DOHH2 (cell line): ENCODE measurements around the gene VEGFA.

Source experiments
- H3F3A ChIP-seq: fragments of 200-600 bp; sonication (generic), shearing (Covaris generic); 2 replicates; pipeline ENCODE4 v1.6.0; 2016; ENCODE audit warnings: antibody characterized with exemption, mild to moderate bottlenecking; ENCODE audit not compliant: control insufficient read depth, insufficient read depth
- H3K27ac ChIP-seq: fragments of 200-600 bp; sonication (generic); 2 replicates; pipeline ENCODE4 v1.5.1; 2014; ENCODE audit warnings: low read depth, mild to moderate bottlenecking, low read length, moderate library complexity
- H3K27me3 ChIP-seq: fragments of 200-600 bp; sonication (generic); 2 replicates; pipeline ENCODE4 v1.6.1; 2014; ENCODE audit warnings: mild to moderate bottlenecking, low read length, mixed read lengths; ENCODE audit not compliant: control insufficient read depth
- H3K36me3 ChIP-seq: fragments of 200-600 bp; sonication (generic); 2 replicates; pipeline ENCODE4 v1.6.1; 2014; ENCODE audit warnings: mild to moderate bottlenecking, low read length, moderate library complexity, mixed read lengths; ENCODE audit not compliant: control insufficient read depth
- H3K4me1 ChIP-seq: fragments of 200-600 bp; sonication (generic); 2 replicates; pipeline ENCODE4 v1.6.1; 2014; ENCODE audit warnings: mild to moderate bottlenecking, low read length, mixed read lengths; ENCODE audit not compliant: control insufficient read depth
- H3K4me2 ChIP-seq: fragments of 200-600 bp; sonication (generic); 2 replicates; pipeline ENCODE4 v1.6.0; 2014; ENCODE audit warnings: mild to moderate bottlenecking, low read length, moderate library complexity
- H3K4me3 ChIP-seq: fragments of 200-600 bp; sonication (generic); 2 replicates; pipeline ENCODE4 v1.5.1; 2014; ENCODE audit warnings: mild to moderate bottlenecking, low read length, mixed read lengths
- H3K79me2 ChIP-seq: fragments of 200-600 bp; sonication (generic); 2 replicates; pipeline ENCODE4 v1.6.1; 2014; ENCODE audit warnings: mild to moderate bottlenecking, low read length, mixed read lengths; ENCODE audit not compliant: control insufficient read depth
- H3K9me2 ChIP-seq: fragments of 200-600 bp; sonication (generic); replicated peaks from 2 replicates; pipeline ENCODE4 v1.6.1; 2014; ENCODE audit warnings: mild to moderate bottlenecking, low read length, mixed read lengths; ENCODE audit not compliant: control insufficient read depth
- H3K9me3 ChIP-seq: fragments of 200-600 bp; sonication (generic); 2 replicates; pipeline ENCODE4 v1.6.1; 2014; ENCODE audit warnings: antibody characterized with exemption, low read length, mixed read lengths; ENCODE audit not compliant: control insufficient read depth, insufficient read depth
- H4K20me1 ChIP-seq: fragments of 200-600 bp; sonication (generic); 2 replicates; pipeline ENCODE4 v1.6.0; 2014; ENCODE audit warnings: low read depth, mild to moderate bottlenecking, antibody characterized with exemption, low read length, moderate library complexity; ENCODE audit not compliant: control insufficient read depth, insufficient read depth
- CTCF ChIP-seq: fragments of 200-600 bp; sonication (generic); IDR thresholded peaks from one replicate; pipeline ENCODE4 v1.5.1; 2014; ENCODE audit warnings: antibody characterized with exemption, mild to moderate bottlenecking, low read depth, low read length; ENCODE audit not compliant: poor library complexity, severe bottlenecking
- EZH2phosphoT487 ChIP-seq: fragments of 200-600 bp; sonication (generic); IDR thresholded peaks from 2 replicates; pipeline ENCODE4 v1.6.1; 2017; ENCODE audit warnings: borderline replicate concordance, mild to moderate bottlenecking, antibody characterized with exemption, low read length, moderate library complexity, mixed read lengths

Gene VEGFA

GRCh38 chr6:43803055-43803782, 33.2 kb downstream of the VEGFA start:
- H3K36me3 ChIP-seq, result no peaks in the 10 kb centered on the region
- H3K4me1 ChIP-seq, result peaks cover 7% of the 10 kb centered on the region
- H3K27me3 ChIP-seq, result peaks cover 30% of the 10 kb centered on the region
- no peak overlapping the region for H3K4me3 ChIP-seq
- no peak for TF ChIP-seq CTCF
- TF ChIP-seq EZH2phosphoT487, result no peak
- no peaks in the 10 kb centered on the region for H3K9me2 ChIP-seq
- no peak overlapping the region for H3K4me2 ChIP-seq
- H3K27ac ChIP-seq, result no peak overlapping the region
- no peaks in the 10 kb centered on the region for H3K9me3 ChIP-seq
- H3K79me2 ChIP-seq, result no peaks in the 10 kb centered on the region
- no peaks in the 10 kb centered on the region for H4K20me1 ChIP-seq
- no peaks in the 10 kb centered on the region for H3F3A ChIP-seq

GRCh38 chr6:43803783-43804549, 34.0 kb downstream of the VEGFA start:
- TF ChIP-seq EZH2phosphoT487 (no peak), CTCF (no peak)
- Histone ChIP-seq H3K4me1 (peaks cover 7% of the 10 kb centered on the region), H3F3A (no peaks in the 10 kb centered on the region), H3K4me2 (no peak overlapping the region), H3K36me3 (no peaks in the 10 kb centered on the region), H3K4me3 (no peak overlapping the region), H3K27ac (no peak overlapping the region), H3K79me2 (no peaks in the 10 kb centered on the region), H3K27me3 (peaks cover 30% of the 10 kb centered on the region), H3K9me2 (no peaks in the 10 kb centered on the region), H4K20me1 (no peaks in the 10 kb centered on the region), H3K9me3 (no peaks in the 10 kb centered on the region)

GRCh38 chr6:43804550-43805223, 34.7 kb downstream of the VEGFA start:
- Histone ChIP-seq H3K4me1 (peaks cover 2% of the 10 kb centered on the region), H3K79me2 (no peaks in the 10 kb centered on the region), H3K4me3 (no peak overlapping the region), H3K4me2 (no peak overlapping the region), H4K20me1 (no peaks in the 10 kb centered on the region), H3K36me3 (no peaks in the 10 kb centered on the region), H3K9me3 (no peaks in the 10 kb centered on the region), H3F3A (no peaks in the 10 kb centered on the region), H3K9me2 (no peaks in the 10 kb centered on the region), H3K27ac (no peak overlapping the region), H3K27me3 (peaks cover 32% of the 10 kb centered on the region)
- TF ChIP-seq CTCF, result no peak
- TF ChIP-seq EZH2phosphoT487, result no peak
